Measurements from ENCODE around the gene PTPN21.

Gene PTPN21

DNA sequence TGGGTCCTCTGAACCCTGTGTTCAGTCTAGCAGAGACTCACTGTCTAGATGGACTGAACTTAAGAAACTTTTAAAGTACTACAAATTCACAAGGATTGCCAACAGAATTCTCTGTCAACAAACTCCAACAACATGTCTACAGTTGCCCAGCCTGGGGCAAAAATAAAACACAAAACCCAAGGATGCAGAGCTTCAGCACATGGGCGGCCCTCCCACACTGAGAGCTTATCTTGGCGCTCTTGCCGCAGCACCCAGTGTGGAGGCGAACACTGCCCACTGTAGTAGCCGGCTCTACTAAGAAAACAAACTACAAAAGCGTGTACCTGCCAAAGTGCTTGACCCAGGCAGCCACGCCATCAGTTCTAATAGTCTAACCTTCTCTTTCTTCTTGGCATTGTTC is 66.7 kb downstream of the PTPN21 start:
- no peak overlapping the region for H3K4me2 ChIP-seq (ENCODE audit: low read length)
- peaks cover 4% of the 10 kb centered on the region for H3K79me1 ChIP-seq (ENCODE audit: low read length)
- H4K91ac ChIP-seq (ENCODE audit: low read depth, low read length), result peak overlapping the region; percentile 71
- H3K9ac ChIP-seq (ENCODE audit: low read length), result no peak overlapping the region
- H3K27me3 ChIP-seq (ENCODE audit: insufficient read depth, low read length), result no peaks in the 10 kb centered on the region
- H3K79me2 ChIP-seq (ENCODE audit: control insufficient read depth, insufficient read depth, low read length, poor library complexity), result no peaks in the 10 kb centered on the region
- H2AK5ac ChIP-seq (ENCODE audit: low read length), result no peak overlapping the region
- peak overlapping the region; percentile 52 for H2BK12ac ChIP-seq (ENCODE audit: low read length)
- WGBS (ENCODE audit: extremely low coverage, insufficient coverage, insufficient read length), result no CpG with 5 or more reads among the region's 7 CpGs
- H4K8ac ChIP-seq (ENCODE audit: low read depth, low read length), result no peak overlapping the region
- no peak overlapping the region for H2AFZ ChIP-seq (ENCODE audit: insufficient read depth, low read length, poor library complexity)
- H4K12ac ChIP-seq (ENCODE audit: low read depth, low read length), result peak overlapping the region; percentile 56
- peak overlapping the region; percentile 29 for H2BK5ac ChIP-seq (ENCODE audit: low read depth, low read length, poor library complexity)
- H3K27ac ChIP-seq (ENCODE audit: low read depth, low read length), result peak overlapping the region; percentile 27
- peaks cover 29 to 38% of the 10 kb centered on the region in 2 experiments for H3K36me3 ChIP-seq (ENCODE audit: control insufficient read depth in 1 of 2, insufficient read depth in 2 of 2, low read length in 2 of 2)
- H3K4me3 ChIP-seq (ENCODE audit: low read depth, low read length), result no peak overlapping the region
- peak in 1 of 2 donors; percentile 22 for DNase-seq
- no peak overlapping the region for H3K4ac ChIP-seq (ENCODE audit: low read depth, low read length)
- no peaks in the 10 kb centered on the region for H3K9me3 ChIP-seq (ENCODE audit: insufficient read depth, low read depth, low read length)
- peak overlapping the region; percentile 44 for H3K18ac ChIP-seq (ENCODE audit: low read length)
- peaks cover 0 to 2% of the 10 kb centered on the region in 2 experiments for H3K4me1 ChIP-seq (ENCODE audit: control insufficient read depth in 1 of 2, insufficient read depth in 2 of 2, low read length in 2 of 2)
- H3K14ac ChIP-seq (ENCODE audit: low read length), result peak overlapping the region; percentile 63
- H3K23ac ChIP-seq (ENCODE audit: low read length), result no peak overlapping the region
- H2BK120ac ChIP-seq (ENCODE audit: insufficient read depth, low read length, poor library complexity), result peak overlapping the region; percentile 75

GRCh38 chr14:88482524-88482923 is 72.3 kb downstream of the PTPN21 start:
- no CpG with 5 or more reads among the region's 3 CpGs for WGBS (ENCODE audit: extremely low coverage, insufficient coverage, insufficient read length)
- Histone ChIP-seq H2BK12ac (ENCODE audit: low read length) (no peak overlapping the region), H3K4me3 (ENCODE audit: low read depth, low read length) (no peak overlapping the region), H2AK5ac (ENCODE audit: low read length) (no peak overlapping the region), H2AFZ (ENCODE audit: insufficient read depth, low read length, poor library complexity) (no peak overlapping the region), H3K79me2 (ENCODE audit: control insufficient read depth, insufficient read depth, low read length, poor library complexity) (no peaks in the 10 kb centered on the region), H4K8ac (ENCODE audit: low read depth, low read length) (no peak overlapping the region), H3K27me3 (ENCODE audit: insufficient read depth, low read length) (no peaks in the 10 kb centered on the region), H4K12ac (ENCODE audit: low read depth, low read length) (no peak overlapping the region), H2BK120ac (ENCODE audit: insufficient read depth, low read length, poor library complexity) (no peak overlapping the region), H3K4me1 (ENCODE audit: control insufficient read depth in 1 of 2, insufficient read depth in 2 of 2, low read length in 2 of 2) (peaks cover 8 to 13% of the 10 kb centered on the region in 2 experiments), H3K23ac (ENCODE audit: low read length) (no peak overlapping the region), H3K9ac (ENCODE audit: low read length) (no peak overlapping the region), H3K4me2 (ENCODE audit: low read length) (no peak overlapping the region), H4K91ac (ENCODE audit: low read depth, low read length) (peak overlapping the region; percentile 17), H3K9me3 (ENCODE audit: insufficient read depth, low read depth, low read length) (peaks cover 6% of the 10 kb centered on the region), H3K27ac (ENCODE audit: low read depth, low read length) (peak overlapping the region; percentile 9), H3K36me3 (ENCODE audit: control insufficient read depth in 1 of 2, insufficient read depth in 2 of 2, low read length in 2 of 2) (peaks cover 39 to 51% of the 10 kb centered on the region in 2 experiments), H3K79me1 (ENCODE audit: low read length) (peaks cover 2% of the 10 kb centered on the region), H3K14ac (ENCODE audit: low read length) (peak overlapping the region; percentile 49), H3K4ac (ENCODE audit: low read depth, low read length) (no peak overlapping the region), H2BK5ac (ENCODE audit: low read depth, low read length, poor library complexity) (no peak overlapping the region), H3K18ac (ENCODE audit: low read length) (no peak overlapping the region)
- no peak for DNase-seq

- peak overlapping the region; percentile 9 for H3K27ac ChIP-seq (ENCODE audit: low read depth, low read length)
- H3K9me3 ChIP-seq (ENCODE audit: insufficient read depth, low read depth, low read length), result peaks cover 6% of the 10 kb centered on the region
- H3K4ac ChIP-seq (ENCODE audit: low read depth, low read length), result no peak overlapping the region
- WGBS (ENCODE audit: extremely low coverage, insufficient coverage, insufficient read length), result no CpG with 5 or more reads among the region's 7 CpGs
- H2BK120ac ChIP-seq (ENCODE audit: insufficient read depth, low read length, poor library complexity), result no peak overlapping the region
- no peaks in the 10 kb centered on the region for H3K27me3 ChIP-seq (ENCODE audit: insufficient read depth, low read length)
- no peak overlapping the region for H3K9ac ChIP-seq (ENCODE audit: low read length)
- no peaks in the 10 kb centered on the region for H3K79me2 ChIP-seq (ENCODE audit: control insufficient read depth, insufficient read depth, low read length, poor library complexity)
- H4K12ac ChIP-seq (ENCODE audit: low read depth, low read length), result no peak overlapping the region
- no peak overlapping the region for H3K4me3 ChIP-seq (ENCODE audit: low read depth, low read length)
- H3K14ac ChIP-seq (ENCODE audit: low read length), result peak overlapping the region; percentile 49
- peaks cover 41 to 53% of the 10 kb centered on the region in 2 experiments for H3K36me3 ChIP-seq (ENCODE audit: control insufficient read depth in 1 of 2, insufficient read depth in 2 of 2, low read length in 2 of 2)
- H3K18ac ChIP-seq (ENCODE audit: low read length), result no peak overlapping the region
- H4K8ac ChIP-seq (ENCODE audit: low read depth, low read length), result no peak overlapping the region
- no peak overlapping the region for H3K4me2 ChIP-seq (ENCODE audit: low read length)
- peak; percentile 53 to 67 for DNase-seq
- no peak overlapping the region for H2BK5ac ChIP-seq (ENCODE audit: low read depth, low read length, poor library complexity)
- H2BK12ac ChIP-seq (ENCODE audit: low read length), result no peak overlapping the region
- peaks cover 8 to 16% of the 10 kb centered on the region in 2 experiments for H3K4me1 ChIP-seq (ENCODE audit: control insufficient read depth in 1 of 2, insufficient read depth in 2 of 2, low read length in 2 of 2)
- peak overlapping the region; percentile 22 for H4K91ac ChIP-seq (ENCODE audit: low read depth, low read length)
- no peak overlapping the region for H2AFZ ChIP-seq (ENCODE audit: insufficient read depth, low read length, poor library complexity)
- peaks cover 3% of the 10 kb centered on the region for H3K79me1 ChIP-seq (ENCODE audit: low read length)
- H2AK5ac ChIP-seq (ENCODE audit: low read length), result no peak overlapping the region
- H3K23ac ChIP-seq (ENCODE audit: low read length), result no peak overlapping the region
Measured at GRCh38 chr14:88481794-88482193, 73.0 kb downstream of the PTPN21 start.

- Histone ChIP-seq H3K4me2 (ENCODE audit: low read length) (no peak overlapping the region), H3K4me1 (ENCODE audit: control insufficient read depth in 1 of 2, insufficient read depth in 2 of 2, low read length in 2 of 2) (peaks cover 11 to 16% of the 10 kb centered on the region in 2 experiments), H3K9me3 (ENCODE audit: insufficient read depth, low read depth, low read length) (peaks cover 6% of the 10 kb centered on the region), H4K12ac (ENCODE audit: low read depth, low read length) (no peak overlapping the region), H3K27ac (ENCODE audit: low read depth, low read length) (no peak overlapping the region), H3K4ac (ENCODE audit: low read depth, low read length) (no peak overlapping the region), H2BK5ac (ENCODE audit: low read depth, low read length, poor library complexity) (no peak overlapping the region), H2BK120ac (ENCODE audit: insufficient read depth, low read length, poor library complexity) (no peak overlapping the region), H3K14ac (ENCODE audit: low read length) (no peak overlapping the region), H3K4me3 (ENCODE audit: low read depth, low read length) (no peak overlapping the region), H3K79me1 (ENCODE audit: low read length) (peaks cover 3% of the 10 kb centered on the region), H3K9ac (ENCODE audit: low read length) (no peak overlapping the region), H3K18ac (ENCODE audit: low read length) (no peak overlapping the region), H2BK12ac (ENCODE audit: low read length) (no peak overlapping the region), H3K27me3 (ENCODE audit: insufficient read depth, low read length) (no peaks in the 10 kb centered on the region), H2AK5ac (ENCODE audit: low read length) (no peak overlapping the region), H3K79me2 (ENCODE audit: control insufficient read depth, insufficient read depth, low read length, poor library complexity) (no peaks in the 10 kb centered on the region), H4K91ac (ENCODE audit: low read depth, low read length) (no peak overlapping the region), H3K36me3 (ENCODE audit: control insufficient read depth in 1 of 2, insufficient read depth in 2 of 2, low read length in 2 of 2) (peaks cover 40 to 55% of the 10 kb centered on the region in 2 experiments), H4K8ac (ENCODE audit: low read depth, low read length) (no peak overlapping the region), H2AFZ (ENCODE audit: insufficient read depth, low read length, poor library complexity) (no peak overlapping the region), H3K23ac (ENCODE audit: low read length) (no peak overlapping the region)
- DNase-seq, result no peak
- no CpG with 5 or more reads among the region's 2 CpGs for WGBS (ENCODE audit: extremely low coverage, insufficient coverage, insufficient read length)
Measured at GRCh38 chr14:88481059-88481458, 73.7 kb downstream of the PTPN21 start.

All from trophoblast cell (in vitro differentiated cells and primary cell).